GM12878 (cell line): ENCODE results near the gene NFYC. TPM values are rescaled to one million over a fixed set of nuclear protein-coding genes. Genes with fewer than 3 reads are reported as not detected.

ENCODE experiments used
- CREM ChIP-seq: IDR thresholded peaks from 2 replicates; pipeline ENCODE4 v1.6.1; 2014; ENCODE audit warnings: antibody characterized with exemption, low read depth
- E4F1 ChIP-seq: fragments of 450-650 bp; IDR thresholded peaks from 2 replicates; pipeline ENCODE4 v1.6.1; 2018; ENCODE audit warnings: borderline replicate concordance, mild to moderate bottlenecking; ENCODE audit not compliant: partially characterized antibody
- FOS ChIP-seq: IDR thresholded peaks from 3 replicates; pipeline ENCODE4 v1.6.1; 2011; ENCODE audit warnings: borderline replicate concordance; ENCODE audit not compliant: insufficient read length; ENCODE audit errors: extremely low read depth
- IKZF1 ChIP-seq: fragments of 450-650 bp; conservative IDR thresholded peaks from 2 replicates; pipeline ENCODE4 v1.6.1; 2017; ENCODE audit warnings: antibody characterized with exemption, mild to moderate bottlenecking
- IRF4 ChIP-seq: IDR thresholded peaks from 2 replicates; pipeline ENCODE4 v1.6.1; 2011; ENCODE audit warnings: low read depth, low read length
- MTA3 ChIP-seq: IDR thresholded peaks from 2 replicates; pipeline ENCODE4 v1.6.1; 2012; ENCODE audit warnings: low read length, inconsistent platforms, borderline replicate concordance
- NR2C2 ChIP-seq: IDR thresholded peaks from 2 replicates; pipeline ENCODE4 v1.6.1; 2011; ENCODE audit warnings: borderline replicate concordance, low read depth; ENCODE audit not compliant: control insufficient read depth, insufficient read length
- NR2F1 ChIP-seq: fragments of 450-650 bp; conservative IDR thresholded peaks from 2 replicates; pipeline ENCODE4 v1.6.1; 2017; ENCODE audit warnings: mild to moderate bottlenecking
- SMAD5 ChIP-seq: IDR thresholded peaks from 2 replicates; pipeline ENCODE4 v1.6.1; 2016; ENCODE audit warnings: antibody characterized with exemption, low read depth
- SP1 ChIP-seq: IDR thresholded peaks from one replicate; pipeline ENCODE4 v1.6.1; 2011; ENCODE audit warnings: low read depth, low read length
- TBL1XR1 ChIP-seq: IDR thresholded peaks from 2 replicates; pipeline ENCODE4 v1.6.1; 2012; ENCODE audit warnings: low read depth, low read length, improper control_type of control experiment
- USF2 ChIP-seq: IDR thresholded peaks from 2 replicates; pipeline ENCODE4 v1.6.1; 2011; ENCODE audit warnings: low read depth, low read length, improper control_type of control experiment, borderline replicate concordance
- YBX1 ChIP-seq: fragments of 450-650 bp; IDR thresholded peaks from 2 replicates; pipeline ENCODE4 v1.6.1; 2016; ENCODE audit warnings: antibody characterized with exemption
- polyA plus RNA-seq, 11 experiments: library from polyadenylated mRNA; depleted of rRNA in 4 of 11; unstranded in 6 of 11; stranded (reverse) in 5 of 11; fragments of >200 nt; fragmentation: Nextera tagmentation in 4 of 11; fragmentation: Illumina TruSeq in 1 of 11; extraction: Ambion mirVana in 4 of 11; extraction: Trizol in 1 of 11; gene quantifications; 1 replicate in 1 of 11; 2 replicates in 10 of 11; pipeline versions ENCODE4 v1.2.1 to v1.2.3, GENCODE V29; 2011 to 2016; ENCODE audit warnings: inconsistent platforms in 2 of 11, missing spikeins in 2 of 11, low read depth in 1 of 11
- total RNA-seq, 4 experiments: library from RNA; depleted of rRNA in 3 of 4; stranded (reverse); fragments of >200 nt in 3 of 4; fragmentation: Illumina TruSeq in 1 of 4; extraction: Trizol in 1 of 4; gene quantifications; 2 replicates each; pipeline versions ENCODE4 v1.2.1 to v1.2.3, GENCODE V29; 2013 to 2021
- TF ChIP-seq, protein P1 (sequence below): IDR thresholded peaks from 2 replicates; pipeline ENCODE4 v1.6.1; 2012; ENCODE audit warnings: mild to moderate bottlenecking, low read depth, low read length

Gene NFYC
- total and polyA plus RNA-seq, 10 of the 15 experiments (the other 5 are each of a cell fraction or from before 2014, with no cell fraction given) = 4.3 to 84.2 (median 58.3) TPM

DNA sequence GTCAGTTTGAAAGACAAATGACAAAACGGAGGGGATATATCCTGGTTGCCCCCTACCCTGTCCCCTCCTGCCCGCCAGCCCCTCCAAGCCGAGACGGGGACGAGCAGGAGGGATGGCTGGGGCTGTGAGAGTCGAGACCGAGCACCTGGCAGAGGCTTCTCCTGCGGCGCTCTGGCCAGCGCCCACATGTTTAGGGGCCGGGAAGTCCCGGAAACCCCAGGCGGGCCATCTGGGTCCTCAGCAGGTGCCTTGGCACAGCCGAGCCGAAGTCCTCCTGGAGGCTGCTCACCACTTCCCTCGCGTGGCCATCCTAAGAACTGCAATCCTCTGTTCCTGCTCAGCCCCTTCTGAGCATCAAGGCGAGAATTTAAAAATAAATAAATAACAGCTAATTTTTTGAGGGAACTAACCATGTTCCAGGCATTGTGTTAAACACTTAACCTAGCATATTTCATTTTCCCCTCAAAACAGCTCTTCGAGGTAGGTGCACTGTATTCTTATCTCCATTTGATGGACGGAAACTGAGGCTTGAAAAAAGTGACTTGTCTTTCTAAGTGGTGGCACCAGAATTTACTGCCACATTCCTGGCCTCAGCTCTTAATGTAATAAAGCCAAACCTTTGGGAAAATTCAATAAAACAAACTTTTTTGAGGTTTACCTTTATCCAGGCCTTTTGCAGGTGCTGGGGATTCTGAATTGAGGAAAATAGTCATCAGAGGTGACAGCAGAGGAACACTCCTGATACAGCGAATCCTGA lies 22.6 kb upstream of the NFYC start (continued):
- TF ChIP-seq, protein P1, sequence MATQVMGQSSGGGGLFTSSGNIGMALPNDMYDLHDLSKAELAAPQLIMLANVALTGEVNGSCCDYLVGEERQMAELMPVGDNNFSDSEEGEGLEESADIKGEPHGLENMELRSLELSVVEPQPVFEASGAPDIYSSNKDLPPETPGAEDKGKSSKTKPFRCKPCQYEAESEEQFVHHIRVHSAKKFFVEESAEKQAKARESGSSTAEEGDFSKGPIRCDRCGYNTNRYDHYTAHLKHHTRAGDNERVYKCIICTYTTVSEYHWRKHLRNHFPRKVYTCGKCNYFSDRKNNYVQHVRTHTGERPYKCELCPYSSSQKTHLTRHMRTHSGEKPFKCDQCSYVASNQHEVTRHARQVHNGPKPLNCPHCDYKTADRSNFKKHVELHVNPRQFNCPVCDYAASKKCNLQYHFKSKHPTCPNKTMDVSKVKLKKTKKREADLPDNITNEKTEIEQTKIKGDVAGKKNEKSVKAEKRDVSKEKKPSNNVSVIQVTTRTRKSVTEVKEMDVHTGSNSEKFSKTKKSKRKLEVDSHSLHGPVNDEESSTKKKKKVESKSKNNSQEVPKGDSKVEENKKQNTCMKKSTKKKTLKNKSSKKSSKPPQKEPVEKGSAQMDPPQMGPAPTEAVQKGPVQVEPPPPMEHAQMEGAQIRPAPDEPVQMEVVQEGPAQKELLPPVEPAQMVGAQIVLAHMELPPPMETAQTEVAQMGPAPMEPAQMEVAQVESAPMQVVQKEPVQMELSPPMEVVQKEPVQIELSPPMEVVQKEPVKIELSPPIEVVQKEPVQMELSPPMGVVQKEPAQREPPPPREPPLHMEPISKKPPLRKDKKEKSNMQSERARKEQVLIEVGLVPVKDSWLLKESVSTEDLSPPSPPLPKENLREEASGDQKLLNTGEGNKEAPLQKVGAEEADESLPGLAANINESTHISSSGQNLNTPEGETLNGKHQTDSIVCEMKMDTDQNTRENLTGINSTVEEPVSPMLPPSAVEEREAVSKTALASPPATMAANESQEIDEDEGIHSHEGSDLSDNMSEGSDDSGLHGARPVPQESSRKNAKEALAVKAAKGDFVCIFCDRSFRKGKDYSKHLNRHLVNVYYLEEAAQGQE = no peak
- TF ChIP-seq USF2 = no peak
- no peak for TF ChIP-seq TBL1XR1
- TF ChIP-seq IKZF1 = peak; percentile 78
- no peak for TF ChIP-seq NR2C2
- no peak for TF ChIP-seq SP1
- 0 out of 2 replicates have a peak, but pooled peaks have one; percentile 16 for TF ChIP-seq NR2F1
- no peak for TF ChIP-seq SMAD5
- TF ChIP-seq YBX1 = no peak
- TF ChIP-seq IRF4 = no peak
- TF ChIP-seq MTA3 = no peak
- TF ChIP-seq E4F1 = no peak
- no peak for TF ChIP-seq FOS
- TF ChIP-seq CREM = no peak
- TF ChIP-seq, all 136 proteins: peak for 31
